Activated CD4-positive, CD25-positive, alpha-beta regulatory T cell (primary cell): Measurements from ENCODE around the gene CHST8.

Experiments used
- DNase-seq, 4 experiments: peaks; one replicate each; lab custom pipeline; 2025; lab: John Stamatoyannopoulos, UW

The CHST8 gene

DNA sequence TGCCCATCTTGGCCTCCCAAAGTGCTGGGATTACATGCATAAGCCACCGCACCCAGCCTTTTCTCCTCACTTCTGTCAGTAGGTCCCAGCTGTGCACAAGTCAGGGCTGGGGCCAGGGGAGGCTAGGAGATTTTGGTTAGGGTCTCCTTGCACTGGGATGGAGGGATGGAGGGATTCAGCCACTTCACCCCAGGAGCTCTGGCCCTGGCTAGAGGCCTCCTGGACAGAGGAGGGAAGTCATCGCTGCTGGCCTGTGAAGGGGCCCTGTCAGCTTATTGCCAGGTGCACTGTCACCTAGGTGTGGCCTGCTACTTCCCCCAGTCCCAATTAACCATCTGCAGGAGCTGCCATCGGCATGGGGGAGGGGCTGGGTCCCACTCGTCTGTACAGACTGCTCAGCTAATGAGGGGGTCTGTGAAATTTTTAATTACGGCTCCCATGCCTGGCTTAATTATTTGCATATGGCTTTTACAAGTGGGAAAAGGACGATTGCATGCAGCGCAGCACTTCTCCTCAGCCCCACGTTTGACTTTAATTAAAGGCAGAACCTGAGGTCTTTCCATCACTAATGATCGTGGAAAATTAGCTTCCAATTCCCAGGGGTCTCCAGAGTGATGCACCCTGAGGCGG, 52.4 kb downstream of the CHST8 start:
- no peak for DNase-seq

GRCh38 chr19:33674626-33675367, 53.0 kb downstream of the CHST8 start:
- DNase-seq: no peak

GRCh38 chr19:33675501-33676124, 53.9 kb downstream of the CHST8 start:
- no peak for DNase-seq

DNA sequence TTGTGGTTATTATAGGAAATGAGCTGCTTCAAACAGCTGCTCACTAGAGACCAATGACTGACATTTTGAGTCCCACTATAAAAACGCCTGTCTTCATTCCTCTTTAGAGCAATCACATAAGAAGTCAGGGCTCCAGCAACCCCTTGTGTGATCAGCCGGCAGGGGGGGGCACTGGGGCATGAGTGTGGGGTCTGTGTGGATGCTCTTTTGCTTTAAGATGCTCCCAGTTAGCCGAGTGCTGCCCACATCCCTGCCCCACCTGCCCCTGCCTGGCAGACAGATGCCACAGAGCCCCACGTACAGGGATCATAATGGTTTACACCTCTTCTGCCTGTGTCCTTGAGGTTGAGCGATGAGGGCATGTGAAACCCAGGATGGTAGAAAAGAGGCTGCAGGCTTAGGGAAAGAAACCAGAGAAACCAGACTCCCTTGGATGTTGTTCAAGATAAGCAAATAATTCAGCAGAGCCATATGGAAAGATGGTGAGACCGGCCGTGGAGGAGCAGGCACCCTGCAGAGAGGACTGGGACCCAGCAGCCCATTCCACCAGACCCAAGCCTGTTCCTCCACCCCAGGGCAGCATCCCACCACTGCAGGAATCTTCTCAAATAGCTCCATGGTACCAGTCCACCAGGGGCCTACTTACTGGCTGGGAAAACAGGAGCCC, 55.4 kb downstream of the CHST8 start:
- no peak for DNase-seq

GRCh38 chr19:33677745-33678426, 56.1 kb downstream of the CHST8 start:
- DNase-seq: no peak

- DNase-seq: no peak
Observed at GRCh38 chr19:33678796-33679585, 57.2 kb downstream of the CHST8 start.

DNA sequence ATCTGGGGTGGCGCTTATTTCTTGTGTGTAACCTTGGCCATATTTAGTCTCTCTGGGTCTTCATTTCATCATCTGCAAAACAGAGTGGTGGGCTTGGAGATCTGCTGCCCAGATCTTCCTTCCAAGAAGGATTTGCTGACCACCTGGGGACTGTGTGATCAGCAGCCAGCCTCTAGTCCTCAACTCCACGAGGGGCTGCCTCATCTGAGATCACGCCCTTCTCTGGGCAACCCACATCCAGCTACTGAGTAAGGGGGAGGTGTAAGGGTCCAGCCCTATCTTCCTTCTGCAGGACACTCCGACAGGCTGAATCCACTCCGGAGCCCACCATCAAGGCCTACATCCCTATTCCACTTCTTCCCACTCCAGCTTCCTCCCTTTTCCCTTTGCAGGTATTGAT, 57.9 kb downstream of the CHST8 start:
- DNase-seq: no peak

DNA sequence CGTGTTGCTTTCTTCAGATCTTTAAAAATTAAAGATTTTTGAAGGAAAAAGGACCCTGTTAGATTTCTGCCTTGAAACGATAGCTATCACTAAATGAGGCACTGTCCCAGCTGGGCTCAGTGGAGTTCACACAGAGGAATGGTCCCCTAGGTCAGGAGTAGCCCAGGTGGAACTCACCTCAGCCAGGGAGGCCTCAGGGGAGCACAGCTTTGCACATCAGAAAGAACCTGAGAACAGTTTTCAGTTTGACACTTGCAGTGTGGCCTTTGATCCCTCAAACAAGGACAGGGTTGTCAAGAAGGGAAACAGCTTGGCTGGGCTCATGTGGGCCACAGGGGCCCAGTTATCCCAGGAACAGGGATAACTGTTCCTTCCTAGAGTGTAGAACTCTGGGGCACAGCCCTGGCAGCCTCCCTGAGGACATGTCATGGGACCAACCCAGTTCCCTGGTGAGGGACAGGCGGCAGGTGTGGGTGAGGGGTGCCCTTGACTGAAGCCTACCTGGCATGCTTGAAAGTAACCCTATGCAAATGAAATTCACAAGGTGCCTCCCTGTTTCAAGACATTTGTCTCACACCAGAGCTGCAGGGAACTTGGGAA, 59.4 kb downstream of the CHST8 start:
- DNase-seq: no peak

DNA sequence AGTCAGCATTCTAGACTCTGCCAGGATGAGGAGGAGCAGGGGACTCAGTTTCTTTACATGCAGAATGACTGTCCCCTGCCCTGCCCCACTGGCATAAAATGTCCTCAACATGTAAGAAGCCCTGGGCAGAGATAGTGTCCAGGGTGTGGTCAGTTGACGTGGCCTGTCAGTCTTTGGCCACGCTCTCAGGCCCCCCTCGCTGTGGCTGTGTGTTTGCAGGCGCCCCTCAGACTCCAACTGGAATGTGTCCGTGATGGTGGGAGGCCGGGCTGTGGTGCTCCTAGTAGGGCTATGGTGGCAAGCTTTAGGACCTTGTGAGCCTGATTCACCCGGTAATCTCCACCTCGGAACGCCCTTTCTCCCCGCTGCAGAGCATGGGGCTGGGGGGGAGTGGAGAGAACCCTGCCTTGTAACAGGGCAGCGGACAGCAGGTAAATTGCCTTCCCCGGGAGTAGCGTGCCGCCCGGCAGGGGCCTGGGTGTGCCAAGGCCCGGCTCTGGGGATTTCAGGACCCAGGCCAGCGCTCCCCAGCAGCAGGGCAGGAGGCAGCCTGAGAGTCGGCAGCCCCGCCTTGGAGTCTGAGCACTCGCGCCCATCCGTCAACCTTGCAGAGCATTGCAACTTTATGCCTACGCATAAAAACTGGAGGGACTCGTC, 62.3 kb downstream of the CHST8 start:
- DNase-seq: no peak

- no peak for DNase-seq
Observed at GRCh38 chr19:33684538-33685232, 62.9 kb downstream of the CHST8 start.

DNA sequence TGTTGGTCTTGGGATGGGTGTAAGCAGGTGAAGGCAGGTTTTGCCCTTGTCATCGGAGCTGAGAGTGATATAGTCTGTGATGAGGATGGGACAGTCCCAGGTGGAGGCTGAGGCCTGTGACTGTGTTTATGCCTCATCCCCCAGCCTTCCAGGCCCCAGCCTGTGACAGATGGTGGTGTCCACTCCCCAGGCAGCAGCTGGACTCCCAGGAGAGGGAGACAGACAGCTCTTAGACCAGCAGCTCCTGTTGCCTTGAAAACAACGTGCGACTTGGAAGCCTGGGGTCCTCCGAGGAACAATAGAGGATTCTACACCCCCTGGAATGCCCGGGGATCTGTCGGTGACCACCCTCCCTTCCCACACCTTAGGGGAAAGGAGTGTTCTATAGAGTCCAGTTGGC, 63.8 kb downstream of the CHST8 start:
- no peak for DNase-seq

GRCh38 chr19:33686262-33686661, 64.5 kb downstream of the CHST8 start:
- no peak for DNase-seq

DNA sequence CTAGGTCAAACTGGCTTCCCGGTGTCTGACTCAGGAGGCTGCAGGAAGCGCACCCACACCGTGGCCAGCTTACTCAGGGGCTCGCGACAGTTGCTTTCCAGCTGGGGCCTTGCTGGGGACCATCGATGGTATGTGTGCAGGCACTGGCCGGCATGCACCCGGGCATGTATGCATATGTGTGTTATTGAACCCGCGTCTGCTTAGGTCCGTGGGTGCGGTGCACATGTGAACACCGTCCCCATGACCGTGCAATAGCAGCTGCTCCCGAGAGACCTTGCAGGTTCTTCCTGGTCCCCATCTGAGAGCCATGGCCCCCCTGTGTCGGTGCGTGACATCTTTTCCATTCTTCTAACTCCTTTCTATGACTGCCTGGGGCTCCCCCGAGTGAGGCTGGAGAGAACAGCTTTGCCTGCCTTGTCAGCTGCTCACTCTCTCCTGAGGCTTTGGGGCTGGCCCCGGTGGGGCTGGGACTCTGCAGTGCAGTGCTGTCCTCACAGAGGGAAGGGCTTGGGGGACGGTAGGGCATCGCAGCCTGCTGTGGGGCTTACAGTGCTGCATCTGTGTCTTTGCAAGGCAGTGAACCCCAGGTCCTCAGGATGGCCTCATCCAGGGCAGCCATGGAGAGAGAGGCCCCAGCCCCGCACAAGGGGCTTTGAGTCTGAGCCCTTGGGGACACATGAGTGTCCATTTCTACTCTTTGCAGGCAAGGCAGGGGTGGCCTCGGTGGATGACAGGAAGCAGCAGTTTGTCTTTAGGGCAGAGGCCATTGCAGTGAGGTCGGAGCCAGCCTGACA, 65.1 kb downstream of the CHST8 start:
- no peak for DNase-seq

DNA sequence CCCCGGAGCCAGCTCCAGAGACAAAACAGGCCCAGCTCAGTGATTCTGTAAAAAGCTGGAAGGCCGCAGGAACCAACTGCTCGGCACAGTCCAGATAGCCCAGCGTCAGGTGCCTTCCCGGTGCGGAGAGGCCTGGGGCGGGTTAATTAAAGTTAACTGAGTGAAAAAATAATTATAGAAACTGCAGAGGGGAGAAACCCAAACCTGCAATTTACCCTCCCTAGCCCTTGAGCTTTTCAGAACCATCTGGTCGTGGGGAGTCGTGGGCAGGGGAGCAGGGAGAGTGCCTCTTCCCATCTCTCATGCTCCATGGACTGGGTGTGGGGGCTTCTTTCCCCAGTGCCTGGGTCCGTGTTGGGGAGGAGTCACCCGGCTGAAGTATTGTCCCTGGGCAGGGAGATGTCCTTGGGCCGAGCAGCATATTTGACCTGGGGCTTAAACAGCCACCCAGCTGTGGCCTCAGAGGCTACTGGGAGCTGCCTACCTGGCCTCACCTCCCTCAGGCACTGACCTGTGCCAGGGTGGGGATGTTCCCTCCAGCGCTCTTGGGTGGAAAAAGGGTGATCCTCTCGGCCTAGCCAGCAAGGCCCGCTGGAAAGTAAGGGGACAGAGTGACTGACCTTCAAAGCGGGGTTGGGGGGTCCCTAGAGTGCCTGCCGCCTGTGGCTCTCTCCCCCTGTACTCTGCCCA, 65.9 kb downstream of the CHST8 start:
- no peak for DNase-seq

DNA sequence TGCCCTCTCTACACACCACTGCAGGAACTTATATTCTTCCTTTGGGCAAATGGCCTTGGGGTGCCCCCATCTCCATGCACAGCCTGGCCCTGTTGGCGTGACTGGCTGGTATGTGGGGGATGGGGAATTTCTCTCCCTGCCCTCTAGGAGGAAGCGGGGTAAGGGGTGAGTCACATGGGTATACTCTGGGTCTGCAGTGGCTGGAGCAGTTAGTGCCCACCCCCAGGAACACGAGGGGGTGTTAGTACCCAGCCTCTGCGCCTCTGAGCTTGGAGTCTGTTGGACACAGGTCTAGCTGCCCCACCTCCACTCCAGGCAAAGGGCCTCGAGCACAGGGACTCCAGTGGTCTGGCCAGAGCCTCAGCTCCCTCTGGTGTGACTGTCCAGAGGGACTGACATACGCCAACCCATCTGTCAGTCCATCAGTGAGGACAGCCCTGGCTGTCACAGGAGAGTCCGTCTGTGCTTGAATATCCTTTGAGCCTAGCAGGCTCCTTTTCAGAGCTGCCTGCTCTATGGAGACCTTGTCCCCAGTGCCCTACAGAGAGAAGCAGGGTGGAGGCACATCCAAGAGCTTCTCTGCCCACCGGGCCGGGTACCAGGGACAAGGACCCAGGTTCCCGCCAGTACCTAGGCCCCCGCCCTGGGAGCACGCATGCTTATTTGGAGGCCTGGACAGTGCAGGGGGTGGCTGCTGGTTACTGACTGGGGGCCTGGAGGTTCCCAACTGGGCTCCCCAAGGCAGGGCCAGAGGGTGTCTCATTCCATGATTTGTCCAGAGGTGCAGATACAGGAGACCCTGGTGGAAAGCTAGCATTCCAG, 66.6 kb downstream of the CHST8 start:
- DNase-seq: no peak

- no peak for DNase-seq
Observed at GRCh38 chr19:33689138-33689746, 67.5 kb downstream of the CHST8 start.

DNA sequence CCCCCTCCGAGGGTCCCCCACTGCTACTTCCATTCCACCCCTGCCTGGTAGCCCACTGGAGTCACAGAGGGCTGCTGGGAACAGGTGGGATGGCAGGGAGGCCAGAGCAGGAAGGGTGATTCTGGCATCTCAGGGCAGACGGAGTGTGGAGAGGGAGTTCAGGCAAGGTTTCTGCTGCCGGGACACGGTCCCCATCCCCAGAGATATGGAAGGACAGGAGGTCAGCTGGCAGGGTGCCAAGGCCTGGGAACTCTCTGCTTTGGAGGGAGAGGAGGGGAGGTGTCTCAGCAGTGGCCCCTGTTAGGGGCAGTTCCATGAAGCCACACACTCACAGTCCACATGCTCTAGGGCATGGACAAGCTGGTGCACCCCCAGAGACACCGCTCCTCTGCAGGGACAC, 68.1 kb downstream of the CHST8 start:
- DNase-seq: no peak
